ENCODE results near the gene SOAT1.

GRCh38 chr1:179351281-179351680 is 57.7 kb downstream of the SOAT1 start:
- TF ChIP-seq CTCF (IDR thresholded peaks at IDR 0.05) (no peak), POLR2A (IDR thresholded peaks at IDR 0.05) (no peak)
